ENCODE data around the gene GZMM. TPM values are rescaled to one million over a fixed set of nuclear protein-coding genes. Genes with fewer than 3 reads are reported as not detected.
A peak's percentile ranks its signal among the peaks of the same experiment; 100 is the strongest.

GZMM gene
- total and polyA plus RNA-seq, 2 of the 13 experiments (the other 11 are each of a cell fraction or from before 2014, with no cell fraction given): 0.07 TPM; not detected in 1

DNA sequence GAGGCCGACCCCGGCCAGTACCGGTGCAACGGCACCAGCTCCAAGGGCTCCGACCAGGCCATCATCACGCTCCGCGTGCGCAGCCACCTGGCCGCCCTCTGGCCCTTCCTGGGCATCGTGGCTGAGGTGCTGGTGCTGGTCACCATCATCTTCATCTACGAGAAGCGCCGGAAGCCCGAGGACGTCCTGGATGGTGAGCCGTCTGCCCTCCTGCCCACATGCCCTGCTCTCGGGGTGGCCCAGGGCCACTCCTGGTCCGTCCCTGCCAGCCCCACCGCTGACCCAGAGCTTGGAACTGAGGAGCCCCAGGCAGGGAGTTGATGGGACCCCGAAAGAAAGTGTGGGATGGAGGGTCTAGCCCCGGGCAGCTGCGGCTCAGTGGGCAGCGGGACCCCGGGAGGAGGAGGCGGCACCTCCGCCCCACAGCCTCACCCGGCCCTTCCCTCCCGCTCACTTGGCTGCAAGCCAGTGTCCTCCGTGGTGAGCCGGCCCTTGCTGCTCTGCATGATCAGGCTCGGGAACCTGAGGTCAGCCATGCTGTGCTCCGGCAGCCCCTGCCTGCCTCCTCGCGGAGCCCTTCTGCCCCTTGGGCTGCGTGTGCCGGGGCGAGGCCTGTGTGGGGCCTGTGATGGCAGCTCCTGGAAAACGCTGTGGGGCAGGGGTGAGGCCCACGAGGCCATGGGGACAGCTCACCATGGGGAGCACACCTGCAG, 37.7 kb downstream of the GZMM start (continued):
- TF ChIP-seq, protein P1, sequence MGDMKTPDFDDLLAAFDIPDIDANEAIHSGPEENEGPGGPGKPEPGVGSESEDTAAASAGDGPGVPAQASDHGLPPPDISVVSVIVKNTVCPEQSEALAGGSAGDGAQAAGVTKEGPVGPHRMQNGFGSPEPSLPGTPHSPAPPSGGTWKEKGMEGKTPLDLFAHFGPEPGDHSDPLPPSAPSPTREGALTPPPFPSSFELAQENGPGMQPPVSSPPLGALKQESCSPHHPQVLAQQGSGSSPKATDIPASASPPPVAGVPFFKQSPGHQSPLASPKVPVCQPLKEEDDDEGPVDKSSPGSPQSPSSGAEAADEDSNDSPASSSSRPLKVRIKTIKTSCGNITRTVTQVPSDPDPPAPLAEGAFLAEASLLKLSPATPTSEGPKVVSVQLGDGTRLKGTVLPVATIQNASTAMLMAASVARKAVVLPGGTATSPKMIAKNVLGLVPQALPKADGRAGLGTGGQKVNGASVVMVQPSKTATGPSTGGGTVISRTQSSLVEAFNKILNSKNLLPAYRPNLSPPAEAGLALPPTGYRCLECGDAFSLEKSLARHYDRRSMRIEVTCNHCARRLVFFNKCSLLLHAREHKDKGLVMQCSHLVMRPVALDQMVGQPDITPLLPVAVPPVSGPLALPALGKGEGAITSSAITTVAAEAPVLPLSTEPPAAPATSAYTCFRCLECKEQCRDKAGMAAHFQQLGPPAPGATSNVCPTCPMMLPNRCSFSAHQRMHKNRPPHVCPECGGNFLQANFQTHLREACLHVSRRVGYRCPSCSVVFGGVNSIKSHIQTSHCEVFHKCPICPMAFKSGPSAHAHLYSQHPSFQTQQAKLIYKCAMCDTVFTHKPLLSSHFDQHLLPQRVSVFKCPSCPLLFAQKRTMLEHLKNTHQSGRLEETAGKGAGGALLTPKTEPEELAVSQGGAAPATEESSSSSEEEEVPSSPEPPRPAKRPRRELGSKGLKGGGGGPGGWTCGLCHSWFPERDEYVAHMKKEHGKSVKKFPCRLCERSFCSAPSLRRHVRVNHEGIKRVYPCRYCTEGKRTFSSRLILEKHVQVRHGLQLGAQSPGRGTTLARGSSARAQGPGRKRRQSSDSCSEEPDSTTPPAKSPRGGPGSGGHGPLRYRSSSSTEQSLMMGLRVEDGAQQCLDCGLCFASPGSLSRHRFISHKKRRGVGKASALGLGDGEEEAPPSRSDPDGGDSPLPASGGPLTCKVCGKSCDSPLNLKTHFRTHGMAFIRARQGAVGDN (CRISPR knock-in tag; IDR thresholded peaks at IDR 0.05): peak; percentile 26; the same call in 1 of the 2 replicates
- TF ChIP-seq PBX2 (CRISPR knock-in tag; IDR thresholded peaks at IDR 0.05): no peak
- TF ChIP-seq KMT2A (CRISPR knock-in tag; IDR thresholded peaks at IDR 0.05): no peak
- TF ChIP-seq ZFP82 (CRISPR knock-in tag; IDR thresholded peaks at IDR 0.05; ENCODE audit: borderline replicate concordance): no peak
- no peak for TF ChIP-seq ZNF441 (CRISPR knock-in tag; IDR thresholded peaks at IDR 0.05; ENCODE audit: borderline replicate concordance)
- TF ChIP-seq, protein P2, sequence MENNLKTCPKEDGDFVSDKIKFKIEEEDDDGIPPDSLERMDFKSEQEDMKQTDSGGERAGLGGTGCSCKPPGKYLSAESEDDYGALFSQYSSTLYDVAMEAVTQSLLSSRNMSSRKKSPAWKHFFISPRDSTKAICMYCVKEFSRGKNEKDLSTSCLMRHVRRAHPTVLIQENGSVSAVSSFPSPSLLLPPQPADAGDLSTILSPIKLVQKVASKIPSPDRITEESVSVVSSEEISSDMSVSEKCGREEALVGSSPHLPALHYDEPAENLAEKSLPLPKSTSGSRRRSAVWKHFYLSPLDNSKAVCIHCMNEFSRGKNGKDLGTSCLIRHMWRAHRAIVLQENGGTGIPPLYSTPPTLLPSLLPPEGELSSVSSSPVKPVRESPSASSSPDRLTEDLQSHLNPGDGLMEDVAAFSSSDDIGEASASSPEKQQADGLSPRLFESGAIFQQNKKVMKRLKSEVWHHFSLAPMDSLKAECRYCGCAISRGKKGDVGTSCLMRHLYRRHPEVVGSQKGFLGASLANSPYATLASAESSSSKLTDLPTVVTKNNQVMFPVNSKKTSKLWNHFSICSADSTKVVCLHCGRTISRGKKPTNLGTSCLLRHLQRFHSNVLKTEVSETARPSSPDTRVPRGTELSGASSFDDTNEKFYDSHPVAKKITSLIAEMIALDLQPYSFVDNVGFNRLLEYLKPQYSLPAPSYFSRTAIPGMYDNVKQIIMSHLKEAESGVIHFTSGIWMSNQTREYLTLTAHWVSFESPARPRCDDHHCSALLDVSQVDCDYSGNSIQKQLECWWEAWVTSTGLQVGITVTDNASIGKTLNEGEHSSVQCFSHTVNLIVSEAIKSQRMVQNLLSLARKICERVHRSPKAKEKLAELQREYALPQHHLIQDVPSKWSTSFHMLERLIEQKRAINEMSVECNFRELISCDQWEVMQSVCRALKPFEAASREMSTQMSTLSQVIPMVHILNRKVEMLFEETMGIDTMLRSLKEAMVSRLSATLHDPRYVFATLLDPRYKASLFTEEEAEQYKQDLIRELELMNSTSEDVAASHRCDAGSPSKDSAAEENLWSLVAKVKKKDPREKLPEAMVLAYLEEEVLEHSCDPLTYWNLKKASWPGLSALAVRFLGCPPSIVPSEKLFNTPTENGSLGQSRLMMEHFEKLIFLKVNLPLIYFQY (CRISPR knock-in tag; IDR thresholded peaks at IDR 0.05; ENCODE audit: borderline replicate concordance): no peak

All from HepG2 (cell line).